Osteoblast (primary cell): ENCODE measurements around the gene STAB1. TPM values are rescaled to one million over a fixed set of nuclear protein-coding genes. Genes with fewer than 3 reads are reported as not detected.

Experiments
- DNase-seq: peaks from one replicate; pipeline ENCODE4 v3.0.0; 2011; ENCODE audit warnings: low spot score, mixed read lengths; ENCODE audit not compliant: insufficient read length; ENCODE audit errors: missing footprints
- H2AFZ ChIP-seq: 2 replicates; pipeline ENCODE4 v1.6.0; 2011; ENCODE audit warnings: mild to moderate bottlenecking, low read length
- H3K27ac ChIP-seq: 2 replicates; pipeline ENCODE4 v1.5.1; 2011; ENCODE audit warnings: mild to moderate bottlenecking, low read depth, low read length, moderate library complexity
- H3K27me3 ChIP-seq: 2 replicates; pipeline ENCODE4 v1.6.0; 2012; ENCODE audit warnings: mild to moderate bottlenecking, control low read depth, inconsistent platforms, low read length, moderate library complexity; ENCODE audit not compliant: insufficient read depth
- H3K36me3 ChIP-seq: 2 replicates; pipeline ENCODE4 v1.5.1; 2011; ENCODE audit warnings: mild to moderate bottlenecking, low read length, control low read depth, moderate library complexity; ENCODE audit not compliant: insufficient read depth
- H3K4me1 ChIP-seq: 2 replicates; pipeline ENCODE4 v1.5.1; 2011; ENCODE audit warnings: mild to moderate bottlenecking, low read length, control low read depth, moderate library complexity; ENCODE audit not compliant: insufficient read depth
- H3K4me2 ChIP-seq: 2 replicates; pipeline ENCODE4 v1.6.0; 2011; ENCODE audit warnings: mild to moderate bottlenecking, low read length; ENCODE audit not compliant: insufficient read depth
- H3K4me3 ChIP-seq: fragments of 200-600 bp; sonication (generic); 3 replicates; pipeline ENCODE4 v1.5.1; 2012; ENCODE audit warnings: mild to moderate bottlenecking, low read length, inconsistent platforms; ENCODE audit not compliant: insufficient read depth
- H3K79me2 ChIP-seq: 2 replicates; pipeline ENCODE4 v1.6.0; 2012; ENCODE audit warnings: mild to moderate bottlenecking, low read length, control low read depth, inconsistent platforms; ENCODE audit not compliant: insufficient read depth
- H3K9me3 ChIP-seq: 2 replicates; pipeline ENCODE4 v1.5.1; 2011; ENCODE audit warnings: low read depth, low read length, control low read depth
- H4K20me1 ChIP-seq: 2 replicates; pipeline ENCODE4 v1.6.0; 2012; ENCODE audit warnings: mild to moderate bottlenecking, low read length, control low read depth; ENCODE audit not compliant: insufficient read depth
- CTCF ChIP-seq: IDR thresholded peaks from 2 replicates; pipeline ENCODE4 v1.5.1; 2011; ENCODE audit warnings: mild to moderate bottlenecking, low read depth, low read length, moderate library complexity; ENCODE audit errors: extremely low read depth
- total RNA-seq: library from RNA; depleted of rRNA; stranded (reverse); fragments of >200 nt; gene quantifications from 2 replicates; pipeline ENCODE4 v1.2.3, GENCODE V29; 2012

The STAB1 gene
- total RNA-seq, 1 donor = 1.1 TPM

- no peak for TF ChIP-seq CTCF
- no peak overlapping the region for H3K4me3 ChIP-seq
- H3K4me2 ChIP-seq = no peak overlapping the region
- peaks cover 26% of the 10 kb centered on the region for H4K20me1 ChIP-seq
- peaks cover 24% of the 10 kb centered on the region for H3K79me2 ChIP-seq
- H3K4me1 ChIP-seq = peaks cover 16% of the 10 kb centered on the region
- H3K36me3 ChIP-seq = peaks cover 75% of the 10 kb centered on the region
- no peak overlapping the region for H2AFZ ChIP-seq
- DNase-seq = no peak
- H3K9me3 ChIP-seq = no peaks in the 10 kb centered on the region
- no peaks in the 10 kb centered on the region for H3K27me3 ChIP-seq
- H3K27ac ChIP-seq = no peak overlapping the region
Observed at GRCh38 chr3:52554026-52554755, 59.1 kb downstream of the STAB1 start.

GRCh38 chr3:52555056-52555455 lies 59.9 kb downstream of the STAB1 start:
- Histone ChIP-seq H3K4me3 (no peak overlapping the region), H3K4me1 (peaks cover 16% of the 10 kb centered on the region), H4K20me1 (peaks cover 26% of the 10 kb centered on the region), H2AFZ (no peak overlapping the region), H3K79me2 (peaks cover 24% of the 10 kb centered on the region), H3K4me2 (no peak overlapping the region), H3K9me3 (no peaks in the 10 kb centered on the region), H3K27ac (no peak overlapping the region), H3K27me3 (no peaks in the 10 kb centered on the region), H3K36me3 (peaks cover 75% of the 10 kb centered on the region)
- DNase-seq = no peak
- TF ChIP-seq CTCF = no peak

GRCh38 chr3:52557011-52557960 lies 62.1 kb downstream of the STAB1 start:
- no peak for TF ChIP-seq CTCF
- Histone ChIP-seq H3K4me3 (no peak overlapping the region), H3K9me3 (no peaks in the 10 kb centered on the region), H4K20me1 (peaks cover 20% of the 10 kb centered on the region), H2AFZ (no peak overlapping the region), H3K27me3 (no peaks in the 10 kb centered on the region), H3K27ac (no peak overlapping the region), H3K4me1 (peaks cover 22% of the 10 kb centered on the region), H3K79me2 (peaks cover 19% of the 10 kb centered on the region), H3K36me3 (peaks cover 63% of the 10 kb centered on the region), H3K4me2 (no peak overlapping the region)
- DNase-seq = no peak

DNA sequence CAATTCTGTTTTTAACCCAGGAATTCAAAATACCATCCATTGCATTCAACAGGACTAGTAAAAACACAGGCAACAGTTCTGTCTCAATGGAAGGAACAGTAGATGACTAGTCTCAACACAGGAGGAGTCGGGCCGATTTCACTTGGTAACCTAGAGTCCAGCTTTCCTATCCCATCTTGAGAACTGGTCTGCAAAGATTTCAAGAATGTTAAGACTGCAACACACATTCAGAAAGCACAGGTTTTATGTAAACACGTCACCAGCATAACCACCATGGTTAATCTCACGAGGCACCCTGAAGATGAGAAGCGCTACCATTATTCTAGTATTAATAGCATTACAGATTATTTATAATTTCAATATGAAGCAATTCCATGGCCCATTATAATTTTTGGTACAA lies 63.3 kb downstream of the STAB1 start:
- Histone ChIP-seq H3K4me1 (peaks cover 22% of the 10 kb centered on the region), H2AFZ (no peak overlapping the region), H3K4me3 (no peak overlapping the region), H4K20me1 (peaks cover 15% of the 10 kb centered on the region), H3K9me3 (no peaks in the 10 kb centered on the region), H3K4me2 (no peak overlapping the region), H3K79me2 (peaks cover 13% of the 10 kb centered on the region), H3K36me3 (peaks cover 64% of the 10 kb centered on the region), H3K27me3 (no peaks in the 10 kb centered on the region), H3K27ac (no peak overlapping the region)
- TF ChIP-seq CTCF = no peak
- DNase-seq = no peak
